ENCODE data around the gene RRP1B. TPM values are rescaled to one million over a fixed set of nuclear protein-coding genes. Genes with fewer than 3 reads are reported as not detected.
"Not testable (repeated sequence)": the region's sequence is repeated elsewhere in the genome, so short reads cannot be mapped to it uniquely, and the experiment has no call there.

RRP1B gene
- total RNA-seq, 6 experiments from 2014 or later, result 8.0 to 17.0 (median 9.8) TPM

- peak in 1 of 3 donors; percentile 2 for DNase-seq
- Histone ChIP-seq H3K36me3 (peaks cover 0 to 13% (median 0%) of the 10 kb centered on the region in 4 donors), H3K27ac (no peak overlapping the region), H3K27me3 (no peaks in the 10 kb centered on the region), H3K9me3 (no peaks in the 10 kb centered on the region), H3K4me3 (no peak overlapping the region), H3K4me1 (no peaks in the 10 kb centered on the region)
- WGBS (ENCODE audit: insufficient coverage, low coverage, low lambda C conversion rate, missing lambda C conversion rate), result 95% methylated on average over 4 of the region's 17 CpGs
- peak in 1 of 4 donors; percentile 19 for ATAC-seq
- intact Hi-C loops (cut with DNase I), result loop anchor here (10.0 kb wide), 2 partner anchors 49 to 59 kb away; no protein-coding TSS in a partner anchor
- no peak for TF ChIP-seq POLR2A (IDR thresholded peaks at IDR 0.05)
- TF ChIP-seq CTCF (IDR thresholded peaks at IDR 0.05), result no peak
Observed at GRCh38 chr21:43696214-43696613, 36.9 kb downstream of the RRP1B start.

- no peak for ATAC-seq
- Histone ChIP-seq H3K36me3 (peaks cover 0 to 7% (median 0%) of the 10 kb centered on the region in 4 donors), H3K4me3 (no peak overlapping the region), H3K9me3 (no peaks in the 10 kb centered on the region), H3K27me3 (no peaks in the 10 kb centered on the region), H3K4me1 (peaks cover 0 to 3% (median 0%) of the 10 kb centered on the region in 4 donors), H3K27ac (no peak overlapping the region)
- intact Hi-C loops (cut with DNase I), result loop anchor here (10.0 kb wide), 2 partner anchors 47 to 57 kb away; no protein-coding TSS in a partner anchor
- DNase-seq, result peak in 1 of 3 donors; percentile 2
- 95% methylated on average over 8 of the region's 11 CpGs for WGBS (ENCODE audit: insufficient coverage, low coverage, low lambda C conversion rate, missing lambda C conversion rate)
- no peak for TF ChIP-seq CTCF (IDR thresholded peaks at IDR 0.05)
Observed at GRCh38 chr21:43697758-43698643, 38.6 kb downstream of the RRP1B start.

- intact Hi-C loops (cut with DNase I), result loop anchor here (10.0 kb wide), 2 partner anchors 45 to 55 kb away; no protein-coding TSS in a partner anchor
- not testable (repeated sequence) for H3K27ac ChIP-seq, ATAC-seq, H3K27me3 ChIP-seq, DNase-seq, H3K9me3 ChIP-seq, H3K4me3 ChIP-seq, H3K36me3 ChIP-seq, H3K4me1 ChIP-seq
- WGBS (ENCODE audit: insufficient coverage, low coverage, low lambda C conversion rate, missing lambda C conversion rate), result 61% methylated on average over 4 of the region's 5 CpGs
Observed at GRCh38 chr21:43699492-43699777, 40.1 kb downstream of the RRP1B start.

GRCh38 chr21:43699933-43700599 lies 40.7 kb downstream of the RRP1B start:
- peaks cover 0 to 3% (median 0%) of the 10 kb centered on the region in 4 donors for H3K4me1 ChIP-seq
- intact Hi-C loops (cut with DNase I), result loop anchor here (10.0 kb wide), 3 partner anchors 45 to 75 kb away; partner anchors contain the start of gene CSTB (in 1 of the 2)
- whole genome bisulfite sequencing (ENCODE audit: insufficient coverage, low coverage, low lambda C conversion rate, missing lambda C conversion rate), result 72% methylated on average over 7 of the region's 13 CpGs
- H3K27me3 ChIP-seq, result no peaks in the 10 kb centered on the region
- peaks cover 0 to 6% (median 0%) of the 10 kb centered on the region in 4 donors for H3K36me3 ChIP-seq
- TF ChIP-seq CTCF (IDR thresholded peaks at IDR 0.05), result no peak
- TF ChIP-seq POLR2A (IDR thresholded peaks at IDR 0.05), result no peak
- ATAC-seq (peak in 1 of 4 donors; percentile 17), DNase-seq (no peak)
- no peaks in the 10 kb centered on the region for H3K9me3 ChIP-seq
- H3K27ac ChIP-seq, result no peak overlapping the region
- no peak overlapping the region for H3K4me3 ChIP-seq

All from right lobe of liver (tissue), 6 donors.